ENCODE measurements around the gene PIP4K2A.

DNA sequence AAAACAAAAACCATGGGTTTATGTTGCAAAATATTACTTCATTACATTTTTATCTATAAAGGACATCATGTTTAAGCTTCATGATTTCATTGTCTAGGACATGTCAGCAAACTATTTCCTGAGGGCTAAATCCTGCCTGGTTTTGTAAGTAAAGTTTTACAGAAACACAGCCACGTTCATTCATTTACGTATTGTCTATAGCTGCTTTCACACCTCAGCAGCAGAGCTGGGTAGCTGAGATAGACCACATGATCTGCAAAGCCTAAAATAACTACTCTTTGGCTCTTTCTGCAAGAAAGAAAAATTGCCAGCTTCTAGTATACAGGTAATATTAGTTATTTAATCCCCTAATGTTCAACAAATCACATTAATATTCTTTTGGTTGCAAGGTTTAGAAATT, 12.7 kb upstream of the PIP4K2A start:
- TF ChIP-seq CTCF (IDR thresholded peaks at IDR 0.05): no peak
- no peak for TF ChIP-seq EP300 (IDR thresholded peaks at IDR 0.05)
